ENCODE results near the gene CNTRL.

GRCh38 chr9:121140162-121140561 lies 65.4 kb downstream of the CNTRL start:
- TF ChIP-seq CTCF (IDR thresholded peaks at IDR 0.05; ENCODE audit: low read depth, low read length) (no peak), POLR2A (IDR thresholded peaks at IDR 0.05; ENCODE audit: extremely low read depth, insufficient read length) (no peak)

Measured in NB4 (cell line).